ENCODE data around the gene LITAF.

The LITAF gene

DNA sequence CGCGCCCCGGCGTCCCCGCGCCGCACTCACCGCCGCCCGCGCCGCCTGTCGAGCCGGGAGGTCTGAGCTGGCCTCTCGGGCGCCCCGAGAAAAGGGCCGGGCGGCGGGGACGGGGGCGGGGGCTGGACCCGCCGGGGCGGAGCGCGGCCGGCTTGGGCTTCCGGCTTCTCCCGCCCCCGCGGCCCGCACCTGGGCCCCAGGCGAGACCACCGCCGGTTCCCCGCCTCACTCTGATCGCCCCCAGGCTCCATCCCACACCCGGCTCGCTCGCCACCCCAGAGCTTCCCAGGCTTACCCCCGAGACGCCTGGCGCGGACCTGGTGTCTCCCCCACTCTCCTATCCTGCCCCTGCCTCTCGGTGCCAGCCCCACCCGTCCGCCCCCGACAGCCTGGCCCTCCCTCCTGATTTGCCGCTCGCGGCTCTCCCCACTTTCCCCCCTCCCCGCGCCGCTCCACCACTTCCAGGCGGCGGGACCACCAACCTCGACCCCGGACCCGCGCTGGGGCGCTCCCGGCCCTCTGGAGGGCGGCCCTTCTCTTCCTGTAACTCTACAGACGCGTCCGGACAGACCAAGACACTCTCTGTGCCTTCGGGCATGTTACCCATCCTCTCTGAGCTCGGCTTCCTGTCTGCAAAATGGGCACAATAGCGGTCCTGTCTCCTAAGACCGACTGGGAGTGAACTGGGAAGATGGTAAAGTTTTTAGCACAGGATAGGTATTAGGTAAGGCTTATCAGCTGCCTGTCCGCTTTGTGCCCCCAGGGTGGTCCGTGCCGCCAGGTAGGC is at the start of gene LITAF:
Gene LITAF (minus strand): TSS at position 64 of the 787 bp plus-strand sequence. CDS start 30,189 bp downstream, outside the sequence.
- peak; percentile 40 for DNase-seq

DNA sequence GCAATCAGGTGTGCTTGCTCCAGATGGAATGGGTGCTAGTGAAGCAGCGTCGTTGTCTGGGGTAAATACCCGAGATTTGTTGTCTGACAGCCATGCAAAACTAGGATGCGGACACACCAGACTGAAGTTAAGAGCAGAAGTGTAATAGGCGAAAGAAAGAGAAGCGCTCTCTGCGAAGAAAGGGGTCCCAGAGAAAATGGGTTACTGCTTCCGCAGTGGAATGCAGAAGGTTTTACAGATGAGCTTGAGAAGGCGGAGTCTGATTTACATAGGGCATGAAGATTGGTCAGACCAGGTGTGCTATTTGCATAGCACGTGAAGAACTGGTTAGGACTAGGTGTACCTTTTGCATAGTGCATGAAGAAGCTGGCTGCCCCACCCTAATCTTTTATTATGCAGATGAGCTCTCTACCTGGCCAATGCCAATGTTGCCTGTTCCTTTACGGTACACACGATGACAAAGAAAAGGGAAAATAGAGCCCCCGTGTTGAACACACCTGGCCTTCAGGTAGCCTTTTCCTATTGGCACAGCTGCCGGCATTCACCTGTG is 49.5 kb upstream of the LITAF start:
- DNase-seq, result no peak

DNA sequence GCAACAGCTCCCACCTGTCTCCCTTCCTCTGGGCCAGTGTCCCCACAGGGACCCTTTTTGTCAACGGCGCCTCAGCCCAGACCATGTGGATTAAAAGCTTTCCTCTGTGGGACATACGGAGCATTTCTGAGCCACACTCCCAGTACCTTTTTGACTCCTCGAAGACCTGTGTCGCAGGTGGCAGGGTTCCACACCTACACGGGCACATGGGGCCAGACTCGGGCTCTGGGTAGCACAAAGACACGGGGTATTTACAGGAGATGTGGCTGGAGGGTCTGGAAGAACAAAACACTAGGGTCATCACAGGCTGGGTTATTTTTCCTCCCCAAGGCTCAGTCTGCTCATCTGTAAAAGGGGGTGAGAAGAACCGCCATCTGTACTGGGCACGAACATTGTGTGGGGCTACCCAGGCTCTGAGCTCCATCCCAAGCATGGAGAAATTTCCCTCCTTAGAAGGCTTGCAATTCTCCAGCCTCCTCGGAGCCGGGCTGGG is 49.0 kb upstream of the LITAF start:
- no peak for DNase-seq

DNA sequence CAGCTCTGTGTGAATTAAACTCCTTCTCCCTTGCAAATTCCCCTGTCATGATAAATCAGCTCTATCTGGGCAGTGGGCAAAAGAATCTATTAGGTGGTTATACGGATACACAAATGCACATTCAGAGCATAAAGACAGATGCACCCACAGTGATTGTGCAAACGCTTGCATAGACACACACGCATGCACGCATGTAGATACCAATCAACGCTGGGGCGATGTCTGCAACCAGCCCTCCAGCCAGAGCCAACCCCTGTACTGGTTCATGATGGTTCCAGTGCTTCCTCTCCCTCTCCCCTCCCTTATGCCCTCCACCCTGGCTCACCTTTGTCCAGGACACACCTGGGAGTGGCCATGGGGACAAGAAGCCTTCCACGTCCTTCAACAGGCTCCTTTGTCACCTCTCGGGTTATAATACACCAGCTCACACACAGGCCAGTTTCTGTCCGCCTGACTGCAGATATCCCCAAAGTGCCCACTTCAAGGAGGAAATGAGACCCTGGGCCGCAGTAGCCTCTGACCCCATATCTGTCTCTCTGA is 48.5 kb upstream of the LITAF start:
- no peak for DNase-seq

DNA sequence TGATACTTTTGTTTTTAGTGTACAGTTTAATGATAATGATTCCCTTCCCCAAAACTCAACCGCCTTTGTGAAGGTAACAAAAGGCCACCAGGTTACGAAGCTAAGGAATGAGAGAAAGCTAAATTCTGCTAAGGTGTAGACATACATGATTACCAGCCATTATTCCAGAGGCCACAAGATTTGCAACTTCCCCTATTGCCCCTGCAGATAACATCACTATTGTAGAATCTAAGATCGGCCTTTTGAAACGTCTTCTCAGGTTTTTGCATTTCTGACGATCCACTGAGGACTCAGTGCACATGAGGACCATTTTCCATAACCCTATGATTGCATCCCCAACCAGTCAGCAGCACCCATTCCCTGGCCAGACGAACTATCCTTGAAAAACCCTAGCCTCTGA is 47.6 kb upstream of the LITAF start:
- DNase-seq, result no peak

DNA sequence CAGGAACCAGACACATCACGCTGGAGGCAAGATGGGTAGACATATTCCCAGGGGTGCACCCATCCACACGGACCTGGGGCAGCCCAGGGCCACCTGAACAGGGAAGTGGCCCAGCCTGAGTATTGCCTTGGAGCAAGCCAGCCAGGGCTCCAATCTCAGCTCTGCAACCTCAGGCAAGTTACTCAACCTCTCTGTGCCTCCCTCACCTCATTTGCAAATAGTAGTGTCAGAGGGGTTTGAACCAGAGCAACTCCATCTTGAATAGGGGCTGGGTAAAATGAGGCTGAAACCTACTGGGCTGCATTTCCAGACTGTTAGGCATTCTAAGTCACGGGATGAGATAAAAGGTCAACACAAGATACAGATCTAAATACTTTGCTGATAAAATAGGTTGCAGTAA is 46.4 kb upstream of the LITAF start:
- DNase-seq, result no peak

DNA sequence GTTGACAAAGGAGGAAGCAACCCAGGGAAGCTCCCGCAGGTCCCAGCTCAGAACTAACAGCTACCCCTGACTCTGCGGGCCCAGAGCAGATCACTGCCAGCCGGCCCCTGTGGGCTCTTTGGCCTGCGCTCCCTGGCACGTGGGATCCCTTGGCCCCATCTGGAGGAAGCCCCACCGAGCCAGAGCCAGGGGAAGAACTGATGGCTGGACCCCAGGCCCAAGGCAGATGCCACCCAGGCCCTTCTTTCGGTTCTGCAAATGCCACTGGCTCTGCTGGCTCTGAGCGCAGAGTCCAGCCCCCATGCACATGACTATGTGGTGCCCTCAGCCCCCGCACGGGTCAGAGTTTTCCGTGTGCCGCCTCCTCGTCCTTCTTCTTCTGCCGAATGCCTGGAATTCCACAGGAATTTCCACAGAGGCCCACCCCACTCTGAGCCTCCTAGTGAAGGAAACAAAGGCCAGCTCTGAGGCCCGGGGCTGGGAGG is 45.8 kb upstream of the LITAF start:
- DNase-seq, result peak; percentile 79

DNA sequence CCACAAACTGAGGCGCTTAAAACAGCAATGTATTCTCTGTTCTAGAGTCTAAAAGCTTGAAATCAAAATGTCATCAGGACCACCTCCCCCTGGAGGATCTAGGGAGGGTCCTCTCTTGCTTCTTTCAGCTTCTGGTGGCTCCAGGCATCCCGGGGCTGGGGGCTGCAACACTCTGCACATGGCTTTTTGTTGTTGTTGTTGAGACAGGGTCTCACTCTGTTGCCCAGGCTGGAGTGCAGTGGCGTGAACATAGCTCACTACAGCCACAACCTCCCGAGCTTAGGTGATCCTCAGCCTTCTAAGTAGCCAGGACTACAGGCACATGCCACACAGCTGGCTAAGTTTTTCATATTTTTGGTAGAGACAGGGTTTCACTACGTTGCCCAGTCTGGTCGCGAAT is 44.5 kb upstream of the LITAF start:
- DNase-seq, result no peak

DNA sequence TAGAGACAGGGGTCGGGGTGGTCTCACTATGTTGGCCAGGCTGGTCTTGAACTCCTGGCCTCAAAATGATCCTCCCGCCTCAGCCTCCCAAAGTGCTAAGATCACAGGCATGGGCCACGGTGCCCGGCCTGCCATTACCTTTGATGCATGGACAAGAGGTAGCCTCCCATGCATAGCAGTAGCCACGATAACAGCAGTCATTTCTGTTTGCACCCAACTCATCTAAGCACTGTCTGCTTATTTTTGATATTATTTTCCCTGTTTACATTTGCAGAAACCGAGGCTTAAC is 44.0 kb upstream of the LITAF start:
- no peak for DNase-seq

DNA sequence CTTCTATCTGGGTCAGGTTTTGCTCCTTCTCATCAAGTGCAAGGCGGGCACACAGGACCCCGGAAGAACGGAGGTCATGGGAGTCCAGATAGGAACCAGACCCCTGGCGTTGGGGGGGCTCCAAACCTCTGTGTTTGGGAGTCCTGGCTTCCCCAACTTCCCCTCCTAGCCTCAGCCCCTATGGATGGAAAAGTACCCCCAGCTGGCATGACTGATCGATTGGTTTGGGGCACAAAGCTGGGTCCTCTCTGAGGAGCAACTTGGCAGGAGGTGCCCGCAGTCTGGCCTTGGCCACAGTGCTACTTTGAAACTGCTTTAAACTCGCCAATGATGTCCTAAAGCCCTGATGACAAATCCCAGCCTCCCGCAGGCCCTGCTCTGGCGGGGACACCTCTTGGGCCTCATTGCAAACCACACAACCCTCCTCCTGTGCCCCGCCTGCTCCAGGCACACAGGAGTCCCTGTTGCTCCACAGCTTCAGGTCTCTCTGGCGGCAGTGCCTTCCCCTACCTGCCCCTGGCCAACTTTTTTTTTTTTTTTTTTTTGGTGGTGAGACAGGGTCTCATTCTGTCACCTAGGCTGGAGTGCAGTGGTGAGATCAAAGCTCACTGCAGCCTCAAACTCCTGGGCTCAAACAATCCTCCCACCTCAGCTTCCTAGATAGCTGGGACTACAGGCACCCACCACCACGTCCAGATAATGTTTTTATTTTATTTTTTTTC is 43.5 kb upstream of the LITAF start:
- DNase-seq, result no peak

DNA sequence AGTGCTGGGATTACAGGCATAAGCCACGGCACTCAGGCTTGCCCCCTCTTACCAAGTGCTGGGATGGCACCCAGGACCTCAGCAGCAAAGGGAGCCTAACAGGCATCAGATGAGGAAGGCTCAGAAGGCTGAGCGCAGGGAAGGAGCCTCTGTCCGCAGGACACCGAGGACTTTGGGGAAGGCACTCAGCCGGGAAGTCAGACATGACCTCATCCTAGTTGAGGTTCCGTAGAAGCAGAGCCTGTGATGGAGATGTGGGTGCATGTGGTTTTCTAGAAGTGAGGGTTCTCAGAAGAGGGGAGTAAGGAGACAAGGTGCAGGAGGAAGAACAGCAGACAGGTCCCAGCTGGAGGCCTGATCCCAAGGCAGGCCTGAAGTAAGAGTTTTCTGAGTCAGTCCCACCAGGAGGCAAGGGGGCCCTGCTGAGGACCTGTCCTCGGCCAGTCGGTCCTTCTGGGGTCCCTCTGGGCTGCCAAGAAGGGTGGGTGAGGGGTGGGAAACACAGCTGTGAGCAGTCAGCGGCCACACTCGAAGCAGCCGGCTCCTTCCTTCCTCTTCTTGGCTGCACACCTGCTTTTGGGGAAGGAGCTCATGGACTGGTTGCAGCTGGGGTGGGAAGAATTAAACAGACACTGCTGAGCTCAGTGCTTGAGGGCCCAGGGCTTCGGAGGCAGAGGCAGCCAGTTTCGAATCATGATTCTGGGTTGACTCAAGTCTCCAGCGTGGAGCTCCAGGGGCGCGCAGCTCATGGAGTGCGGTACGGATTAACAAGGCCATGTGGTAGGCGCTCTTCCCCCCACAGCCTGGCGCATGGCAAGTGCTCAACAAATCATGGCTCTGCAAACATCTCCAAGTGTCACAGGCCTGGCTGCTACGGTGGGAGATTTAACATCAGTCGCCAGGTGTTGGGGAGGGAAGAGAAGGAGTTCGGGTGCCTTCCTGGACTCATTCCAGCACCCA is 42.6 kb upstream of the LITAF start:
- no peak for DNase-seq

DNA sequence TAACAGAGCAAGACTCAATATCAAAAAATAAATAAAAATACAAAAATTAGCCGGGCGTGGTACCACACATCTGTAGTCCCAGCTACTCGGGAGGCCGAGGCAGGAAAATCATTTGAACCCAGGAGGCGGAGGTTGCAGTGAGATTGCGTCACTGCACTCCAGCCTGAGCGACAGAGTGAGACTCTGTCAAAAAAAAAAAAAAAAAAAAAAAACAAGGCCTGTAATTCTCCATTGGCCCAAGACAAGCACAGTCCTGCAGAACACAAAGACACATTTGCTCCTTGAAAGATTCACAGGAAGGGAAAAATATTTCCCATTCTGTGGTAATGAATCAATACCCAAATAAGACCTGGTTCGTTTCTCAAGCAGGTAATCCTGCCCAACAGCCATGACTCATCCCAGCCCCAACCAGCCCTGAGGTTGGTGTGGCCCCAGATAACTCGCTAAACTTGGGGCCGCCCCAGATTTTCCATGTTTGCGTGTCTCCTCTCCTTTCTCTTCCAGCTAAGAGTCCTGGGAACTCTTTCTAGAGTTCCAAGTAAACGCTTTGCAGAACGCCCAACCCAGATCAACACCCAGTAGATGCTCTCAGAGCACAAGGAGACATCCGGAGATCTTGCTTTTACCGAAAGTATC is 41.2 kb upstream of the LITAF start:
- no peak for DNase-seq

DNA sequence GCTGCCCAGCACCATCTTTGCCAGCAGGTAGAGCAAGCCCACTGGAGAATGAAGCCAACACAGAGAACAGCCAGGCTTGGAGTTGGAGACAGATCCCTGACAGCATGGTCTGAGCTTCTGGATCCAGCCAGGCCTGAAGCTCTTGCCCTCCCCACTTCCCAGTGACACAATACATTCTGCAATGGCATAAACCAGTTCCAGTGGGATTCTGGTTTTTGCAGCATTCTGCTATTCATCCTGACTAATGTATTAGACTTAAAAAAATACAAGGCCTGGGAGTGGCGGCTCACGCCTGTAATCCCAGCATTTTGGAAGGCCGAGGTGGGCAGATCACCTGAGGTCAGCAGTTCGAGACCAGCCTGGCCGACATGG is 40.6 kb upstream of the LITAF start:
- no peak for DNase-seq

DNA sequence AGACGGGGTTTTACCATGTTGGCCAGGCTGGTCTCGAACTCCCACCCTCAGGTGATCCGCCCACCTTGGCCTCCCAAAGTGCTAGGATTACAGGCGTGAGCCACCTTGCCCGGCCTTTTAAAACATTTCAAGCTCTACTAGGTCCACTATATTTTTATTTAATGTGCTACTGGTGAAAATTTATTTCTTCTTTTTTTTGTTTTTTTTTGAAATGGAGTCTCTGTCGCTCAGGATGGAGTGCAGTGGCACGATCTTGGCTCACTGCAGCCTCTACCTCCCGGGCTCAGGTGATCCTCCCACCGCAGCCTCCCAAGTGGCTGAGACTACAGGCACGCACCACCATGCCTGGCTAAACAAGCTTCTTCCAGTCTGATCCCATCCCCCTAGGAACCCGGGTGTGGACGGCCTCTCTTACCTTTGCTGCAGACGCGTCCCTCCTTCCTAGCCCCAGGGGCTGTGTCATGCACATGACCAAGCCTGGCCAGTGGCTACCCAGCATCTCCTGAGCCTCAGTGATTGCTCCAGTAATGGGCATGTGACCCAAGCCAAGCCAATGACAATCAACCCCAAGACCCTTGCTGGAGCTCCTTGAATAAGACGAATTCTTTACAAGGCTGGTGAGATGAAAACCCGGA is 40.1 kb upstream of the LITAF start:
- DNase-seq, result no peak

DNA sequence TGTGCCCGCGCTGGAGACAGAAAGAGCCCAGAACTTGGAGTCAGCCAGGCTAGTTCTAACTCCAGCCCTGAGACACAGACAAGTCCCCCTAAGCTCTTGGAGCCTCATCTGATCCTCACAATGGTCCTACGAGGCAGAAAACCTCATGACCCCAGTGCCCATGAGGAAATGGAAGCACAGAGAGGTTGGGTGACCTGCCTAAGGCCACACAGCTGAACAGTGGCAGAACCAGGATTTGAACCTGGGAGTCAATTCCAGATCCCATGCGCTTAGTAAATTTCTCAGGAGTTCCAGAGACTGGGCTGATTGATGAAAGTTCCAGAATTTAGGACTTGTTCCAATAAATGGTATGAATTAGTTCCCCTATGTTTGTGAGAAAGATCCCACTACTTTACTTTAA is 39.0 kb upstream of the LITAF start:
- DNase-seq, result no peak

DNA sequence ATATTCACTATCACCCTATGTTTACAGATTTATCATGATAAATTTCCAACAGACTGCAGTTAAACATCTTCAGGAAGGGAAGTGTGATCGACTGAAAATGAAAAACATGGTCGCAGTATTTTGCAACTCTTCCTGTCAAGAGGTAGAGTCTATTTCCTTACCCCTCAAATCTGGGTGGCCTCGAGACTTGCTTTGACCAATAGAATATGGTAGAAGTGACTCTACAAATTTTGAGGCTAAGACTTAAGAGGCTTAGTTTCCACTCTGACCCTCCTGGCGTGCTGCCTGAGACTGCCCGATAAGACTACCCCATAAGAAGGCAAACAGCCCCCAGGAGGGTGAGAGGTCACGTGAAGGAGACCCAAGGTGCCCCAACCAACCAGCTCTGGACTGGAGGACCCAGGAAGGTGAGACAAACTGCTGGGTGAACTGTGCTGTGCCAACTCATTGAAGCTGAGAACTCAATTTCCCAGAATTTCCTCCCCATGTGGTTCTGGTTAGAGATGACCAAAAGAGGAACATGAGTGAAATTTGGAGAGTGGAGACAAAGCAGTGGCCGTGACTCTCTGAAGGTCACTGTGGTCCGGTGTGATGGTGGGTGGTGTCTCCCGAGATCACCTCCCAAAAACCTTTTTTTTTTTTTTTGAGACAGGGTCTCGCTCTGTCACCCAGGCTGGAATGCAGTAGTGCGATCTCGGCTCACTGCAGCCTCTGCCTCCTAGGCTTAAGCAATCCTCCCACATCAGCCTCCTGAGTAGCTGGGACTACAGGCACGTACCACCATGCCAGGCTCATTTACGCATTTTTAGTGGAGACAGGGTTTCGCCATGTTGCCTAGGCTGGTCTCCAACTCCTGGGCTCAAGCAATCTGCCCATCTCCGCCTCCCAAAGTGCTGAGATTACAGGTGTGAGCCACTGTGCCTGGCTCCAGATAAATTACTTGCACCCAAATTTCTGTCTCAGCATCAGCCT is 38.2 kb upstream of the LITAF start:
- DNase-seq, result no peak

DNA sequence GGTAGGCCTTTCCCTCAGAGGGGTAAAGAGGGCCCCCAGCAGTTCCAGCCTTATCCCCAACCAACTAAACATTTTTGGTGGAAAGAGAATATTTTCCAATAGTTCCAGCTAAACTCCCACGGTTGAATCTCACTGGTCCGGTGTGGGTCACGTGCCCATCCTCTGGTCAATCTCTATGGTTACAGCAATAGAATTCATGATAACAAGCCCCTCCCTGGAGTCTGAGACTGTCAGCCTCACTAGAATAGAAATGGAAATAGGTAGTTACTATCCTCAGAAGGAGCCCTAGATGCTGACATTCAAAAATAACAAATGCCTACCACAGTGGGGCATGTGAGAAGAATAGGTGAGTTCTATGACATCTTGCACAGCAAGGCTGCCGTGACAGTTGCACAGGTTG is 37.5 kb upstream of the LITAF start:
- DNase-seq, result no peak

DNA sequence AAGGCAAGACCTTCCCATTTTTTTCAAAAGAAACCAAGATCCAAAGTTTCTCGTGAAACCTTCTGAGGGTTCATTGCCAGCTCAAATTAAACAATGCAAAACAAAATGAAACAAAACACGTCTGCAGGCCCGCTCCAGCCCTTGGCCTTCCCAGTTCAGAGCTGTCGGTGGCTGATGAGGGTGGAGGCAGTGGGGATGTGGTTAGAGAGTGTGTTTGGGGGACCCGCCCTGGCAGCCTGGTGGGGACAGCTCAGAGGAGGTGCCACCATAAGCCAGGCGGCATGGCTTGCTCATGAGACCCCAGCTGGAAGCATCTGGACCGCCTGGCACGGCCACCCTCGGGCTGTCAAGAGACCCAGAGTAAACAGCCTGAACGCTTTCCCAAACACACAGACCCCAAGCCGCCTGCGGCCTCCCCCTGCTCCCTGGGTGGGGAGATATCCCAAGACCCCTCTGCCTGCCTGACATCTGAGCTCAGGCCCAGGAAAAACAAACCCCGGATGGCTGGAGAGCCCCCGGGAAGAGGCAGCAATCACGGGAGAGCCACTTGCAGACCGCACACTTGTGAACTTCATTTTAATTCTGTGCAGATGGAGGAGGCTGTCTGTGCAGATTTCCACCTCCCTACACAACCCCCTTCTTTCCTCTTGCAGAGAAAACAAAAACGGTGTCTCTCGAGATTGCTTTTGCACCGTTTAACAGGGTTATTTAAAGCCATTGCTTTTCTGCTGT is 35.4 kb upstream of the LITAF start:
- no peak for DNase-seq

DNA sequence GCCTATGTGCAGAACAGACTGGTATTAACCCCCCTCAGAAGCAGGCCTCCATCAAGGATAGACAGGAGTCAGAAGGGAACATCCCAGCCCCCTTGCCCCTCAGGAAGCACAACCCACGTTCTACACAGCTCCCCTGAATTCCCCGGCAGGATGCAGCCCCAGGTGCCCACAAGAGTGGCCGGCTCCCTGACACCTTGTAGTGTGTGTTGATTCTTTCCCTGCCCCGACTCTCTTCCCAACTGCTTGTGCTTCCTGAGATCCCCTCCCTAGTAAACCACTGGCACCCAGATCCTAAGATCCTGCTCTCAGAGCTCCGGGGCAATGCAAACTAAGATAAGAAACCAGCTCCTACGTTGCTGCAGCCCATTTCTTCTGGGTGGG is 34.8 kb upstream of the LITAF start:
- DNase-seq, result no peak
